Gastroesophageal sphincter (tissue), 3 donors: ENCODE results near the gene EMILIN2.
"Not testable (repeated sequence)": the region's sequence is repeated elsewhere in the genome, so short reads cannot be mapped to it uniquely, and the experiment has no call there.

Experiments used
- POLR2A ChIP-seq, 2 donors: fragments of 450-650 bp; IDR thresholded peaks; one replicate each; pipeline ENCODE4 v1.6.1; 2017; ENCODE audit warnings: antibody characterized with exemption in 2 of 2, mild to moderate bottlenecking in 2 of 2, moderate library complexity in 1 of 2
- TF ChIP-seq, protein P1 (sequence below), 4 experiments: fragments of 200-600 bp in 2 of 4; fragments of 450-650 bp in 2 of 4; sonication (generic) in 1 of 4; IDR thresholded peaks; one replicate each; pipeline ENCODE4 v1.5.1; 2017 to 2019; ENCODE audit warnings: antibody characterized with exemption in 4 of 4, mild to moderate bottlenecking in 2 of 4, moderate library complexity in 2 of 4

DNA sequence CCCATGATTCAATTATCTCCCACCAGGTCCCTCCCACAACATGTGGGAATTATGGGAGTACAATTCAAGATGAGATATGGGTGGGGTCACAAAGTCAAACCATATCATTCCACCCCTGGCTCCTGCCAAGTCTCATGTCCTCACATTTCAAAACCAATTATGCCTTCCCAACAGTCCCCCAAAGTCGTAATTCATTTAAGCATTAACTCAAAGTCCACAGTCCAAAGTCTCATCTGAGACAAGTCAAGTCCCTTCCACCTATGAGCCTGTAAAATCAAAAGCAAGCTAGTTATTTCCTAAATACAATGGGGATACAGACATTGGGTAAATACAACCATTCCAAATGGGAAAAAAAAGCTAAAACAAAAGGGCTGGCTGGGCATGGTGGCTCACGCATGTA lies 38.2 kb upstream of the EMILIN2 start:
- TF ChIP-seq POLR2A (IDR thresholded peaks at IDR 0.05) = not testable (repeated sequence)
- TF ChIP-seq, protein P1, sequence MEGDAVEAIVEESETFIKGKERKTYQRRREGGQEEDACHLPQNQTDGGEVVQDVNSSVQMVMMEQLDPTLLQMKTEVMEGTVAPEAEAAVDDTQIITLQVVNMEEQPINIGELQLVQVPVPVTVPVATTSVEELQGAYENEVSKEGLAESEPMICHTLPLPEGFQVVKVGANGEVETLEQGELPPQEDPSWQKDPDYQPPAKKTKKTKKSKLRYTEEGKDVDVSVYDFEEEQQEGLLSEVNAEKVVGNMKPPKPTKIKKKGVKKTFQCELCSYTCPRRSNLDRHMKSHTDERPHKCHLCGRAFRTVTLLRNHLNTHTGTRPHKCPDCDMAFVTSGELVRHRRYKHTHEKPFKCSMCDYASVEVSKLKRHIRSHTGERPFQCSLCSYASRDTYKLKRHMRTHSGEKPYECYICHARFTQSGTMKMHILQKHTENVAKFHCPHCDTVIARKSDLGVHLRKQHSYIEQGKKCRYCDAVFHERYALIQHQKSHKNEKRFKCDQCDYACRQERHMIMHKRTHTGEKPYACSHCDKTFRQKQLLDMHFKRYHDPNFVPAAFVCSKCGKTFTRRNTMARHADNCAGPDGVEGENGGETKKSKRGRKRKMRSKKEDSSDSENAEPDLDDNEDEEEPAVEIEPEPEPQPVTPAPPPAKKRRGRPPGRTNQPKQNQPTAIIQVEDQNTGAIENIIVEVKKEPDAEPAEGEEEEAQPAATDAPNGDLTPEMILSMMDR (IDR thresholded peaks at IDR 0.05) = not testable (repeated sequence)
